22Rv1 (cell line): ENCODE data around the gene ZBTB7C.

Experiments used
- ZFX ChIP-seq: fragments of 450-650 bp; IDR thresholded peaks from 2 replicates; pipeline ENCODE4 v1.6.1; 2017; ENCODE audit warnings: antibody characterized with exemption, borderline replicate concordance
- TF ChIP-seq, protein P1 (sequence below): fragments of 450-650 bp; IDR thresholded peaks from 2 replicates; pipeline ENCODE4 v1.5.1; 2017; ENCODE audit warnings: mild to moderate bottlenecking

DNA sequence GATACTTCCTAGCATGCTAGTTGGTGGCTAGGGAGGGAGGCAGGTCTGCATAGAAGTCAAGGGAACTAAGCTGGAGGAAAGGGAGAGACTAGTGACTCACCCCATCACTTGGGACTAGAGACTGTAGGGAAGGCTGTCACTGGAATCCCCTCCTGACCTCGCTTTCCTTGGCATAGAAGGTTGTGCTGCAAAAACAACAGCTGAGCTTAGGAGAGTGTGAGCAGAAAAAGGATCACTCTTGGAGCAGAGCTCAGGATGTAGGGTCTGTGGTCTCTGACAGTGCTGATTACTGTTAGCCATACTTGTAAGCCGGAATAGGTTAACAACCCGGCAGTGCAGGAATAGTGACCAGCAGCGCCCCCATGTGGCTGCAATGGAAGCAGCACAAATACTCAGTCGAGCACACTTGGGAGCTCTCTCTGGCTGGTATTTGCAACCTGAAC lies 411.8 kb downstream of the ZBTB7C start:
- TF ChIP-seq, protein P1, sequence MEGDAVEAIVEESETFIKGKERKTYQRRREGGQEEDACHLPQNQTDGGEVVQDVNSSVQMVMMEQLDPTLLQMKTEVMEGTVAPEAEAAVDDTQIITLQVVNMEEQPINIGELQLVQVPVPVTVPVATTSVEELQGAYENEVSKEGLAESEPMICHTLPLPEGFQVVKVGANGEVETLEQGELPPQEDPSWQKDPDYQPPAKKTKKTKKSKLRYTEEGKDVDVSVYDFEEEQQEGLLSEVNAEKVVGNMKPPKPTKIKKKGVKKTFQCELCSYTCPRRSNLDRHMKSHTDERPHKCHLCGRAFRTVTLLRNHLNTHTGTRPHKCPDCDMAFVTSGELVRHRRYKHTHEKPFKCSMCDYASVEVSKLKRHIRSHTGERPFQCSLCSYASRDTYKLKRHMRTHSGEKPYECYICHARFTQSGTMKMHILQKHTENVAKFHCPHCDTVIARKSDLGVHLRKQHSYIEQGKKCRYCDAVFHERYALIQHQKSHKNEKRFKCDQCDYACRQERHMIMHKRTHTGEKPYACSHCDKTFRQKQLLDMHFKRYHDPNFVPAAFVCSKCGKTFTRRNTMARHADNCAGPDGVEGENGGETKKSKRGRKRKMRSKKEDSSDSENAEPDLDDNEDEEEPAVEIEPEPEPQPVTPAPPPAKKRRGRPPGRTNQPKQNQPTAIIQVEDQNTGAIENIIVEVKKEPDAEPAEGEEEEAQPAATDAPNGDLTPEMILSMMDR = peak; percentile 66
- TF ChIP-seq ZFX = no peak
